Transverse colon (tissue), 4 donors: ENCODE data around the gene HDAC4.

Experiments used
- CTCF ChIP-seq, 5 experiments: fragments of 200-600 bp in 3 of 5; fragments of 450-650 bp in 2 of 5; sonication (generic) in 3 of 5; IDR thresholded peaks; 1 replicate in 2 of 5; 2 replicates in 3 of 5; pipeline ENCODE4 v1.5.1; 2016 to 2017; ENCODE audit warnings: antibody characterized with exemption in 5 of 5, inconsistent platforms in 3 of 5, mild to moderate bottlenecking in 2 of 5, moderate library complexity in 1 of 5
- EP300 ChIP-seq: sonication (generic); formaldehyde crosslinking; IDR thresholded peaks from one replicate; pipeline ENCODE4 v1.6.1; 2017; ENCODE audit warnings: antibody characterized with exemption, low read depth
- POLR2A ChIP-seq: fragments of 450-650 bp; IDR thresholded peaks from one replicate; pipeline ENCODE4 v1.6.1; 2016; ENCODE audit warnings: antibody characterized with exemption, mild to moderate bottlenecking, moderate library complexity
- POLR2AphosphoS5 ChIP-seq, 3 donors: sonication (generic); formaldehyde crosslinking; IDR thresholded peaks; one replicate each; pipeline ENCODE4 v1.6.1; 2016; ENCODE audit warnings: antibody characterized with exemption in 3 of 3

GRCh38 chr2:239441261-239442078, 40.6 kb upstream of the HDAC4 start:
- TF ChIP-seq POLR2A (no peak), CTCF (IDR thresholded peaks at IDR 0.05) (no peak), EP300 (no peak), POLR2AphosphoS5 (IDR thresholded peaks at IDR 0.05) (no peak)
